Measurements from ENCODE around the gene KLHL41. TPM values are rescaled to one million over a fixed set of nuclear protein-coding genes. Genes with fewer than 3 reads are reported as not detected.

The KLHL41 gene
- total and polyA plus RNA-seq, 2 of the 13 experiments (the other 11 are each of a cell fraction or from before 2014, with no cell fraction given), result 0.07 to 0.31 TPM

GRCh38 chr2:169479257-169480078, 30.0 kb upstream of the KLHL41 start, which contains the start of gene BBS5 (continued):
- peak; percentile 99 for TF ChIP-seq MTERF4 (CRISPR knock-in tag; IDR thresholded peaks at IDR 0.05)
- no peak for TF ChIP-seq ZNF597 (CRISPR knock-in tag; IDR thresholded peaks at IDR 0.05)
- no peak; the same call in 1 of the 2 replicates for TF ChIP-seq ELF3 (CRISPR knock-in tag; IDR thresholded peaks at IDR 0.05)
- TF ChIP-seq, protein P1, sequence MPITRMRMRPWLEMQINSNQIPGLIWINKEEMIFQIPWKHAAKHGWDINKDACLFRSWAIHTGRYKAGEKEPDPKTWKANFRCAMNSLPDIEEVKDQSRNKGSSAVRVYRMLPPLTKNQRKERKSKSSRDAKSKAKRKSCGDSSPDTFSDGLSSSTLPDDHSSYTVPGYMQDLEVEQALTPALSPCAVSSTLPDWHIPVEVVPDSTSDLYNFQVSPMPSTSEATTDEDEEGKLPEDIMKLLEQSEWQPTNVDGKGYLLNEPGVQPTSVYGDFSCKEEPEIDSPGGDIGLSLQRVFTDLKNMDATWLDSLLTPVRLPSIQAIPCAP (CRISPR knock-in tag; IDR thresholded peaks at IDR 0.05; ENCODE audit: low read depth), result no peak
- no peak for TF ChIP-seq HDAC6 (IDR thresholded peaks at IDR 0.05; ENCODE audit: low read depth, low read length)
- TF ChIP-seq HNF4G (IDR thresholded peaks at IDR 0.05; ENCODE audit: borderline replicate concordance, low read depth, low read length), result no peak
- TF ChIP-seq HNF4G (CRISPR knock-in tag; IDR thresholded peaks at IDR 0.05; ENCODE audit: borderline replicate concordance, low read depth), result peak; percentile 74; the same call in 1 of the 2 replicates

DNA sequence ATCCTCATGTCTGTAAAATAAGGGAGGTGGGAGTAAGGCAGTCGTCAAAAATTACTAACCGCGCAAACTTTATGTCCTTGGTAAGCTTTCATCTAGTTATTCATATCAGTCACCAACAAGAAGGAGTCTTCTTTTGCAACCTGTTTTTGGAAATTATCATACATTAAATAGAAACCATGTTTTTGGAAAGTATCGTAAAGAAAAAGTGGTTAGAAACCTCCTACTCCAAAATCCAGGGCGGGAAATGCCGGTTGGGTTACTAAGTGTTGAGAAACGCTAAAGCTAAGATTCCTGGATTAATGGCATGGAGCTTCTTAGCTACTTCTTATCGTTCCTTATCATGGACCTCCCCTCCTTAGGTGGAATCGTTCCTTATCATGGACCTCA, 29.4 kb upstream of the KLHL41 start:
- TSS peak; percentile 51 for BruUV-seq (replicated peaks)
- Histone ChIP-seq H4K20me1 (ENCODE audit: insufficient read depth, low read length) (no peaks in the 10 kb centered on the region), H3K9ac (ENCODE audit: insufficient read depth, low read depth, low read length) (peak overlapping the region; percentile 70), H3K36me3 (replicated peaks in 1 of 2; ENCODE audit: control insufficient read depth in 1 of 2, insufficient read depth in 2 of 2, low read length in 2 of 2) (peaks cover 0 to 5% of the 10 kb centered on the region in 2 experiments; a peak in 1 of 5 replicates), H3K27ac (ENCODE audit: extremely low read length, insufficient read depth, low read length) (no peak overlapping the region), H3K4me3 (replicated peaks in 1 of 3; ENCODE audit: insufficient read depth in 1 of 3, low read depth in 2 of 3, low read length in 3 of 3) (peak overlapping the region; percentile 62 to 85 (median 85)), H2AFZ (ENCODE audit: low read length) (peak overlapping the region; percentile 73), H3K9me3 (ENCODE audit: low read length) (no peaks in the 10 kb centered on the region), H3K79me2 (ENCODE audit: insufficient read depth, low read length) (no peaks in the 10 kb centered on the region), H3K4me1 (ENCODE audit: insufficient read depth, low read length) (peaks cover 61% of the 10 kb centered on the region), H3K27me3 (ENCODE audit: control insufficient read depth in 1 of 2, insufficient read depth in 2 of 2, low read length in 2 of 2) (no peaks in the 10 kb centered on the region; a peak in 1 of 5 replicates), H3K4me2 (ENCODE audit: low read depth, low read length) (peak overlapping the region; percentile 94)
- DNase-seq (ENCODE audit: low spot score) (no peak), FAIRE-seq (no peak), ATAC-seq (no peak)
- in situ Hi-C loops (cut with HindIII; ENCODE audit: extremely low pct_ligation_motif_present, low pct_unique_long_range_greater_than_20kb), result no loop called here
- 70% methylated on average over 9 of the region's 9 CpGs for WGBS (ENCODE audit: low lambda C conversion rate)
- ChIA-PET CTCF (ENCODE audit: low intra/inter-chr PET ratio, low total read pairs) (interaction anchor here (1.3 kb wide), 1 partner anchor 48 kb away, joined by 10 read pairs; no protein-coding TSS in a partner anchor), POLR2A (interaction anchor here (1.3 to 1.8 kb wide), 7 partner anchors 8 to 1235 kb away, joined by 3 to 7 read pairs (median 5); partner anchors contain the start of genes FASTKD1 and SP5)
- intact Hi-C loops (cut with micrococcal nuclease; ENCODE audit: unreplicated experiment), result no loop called here
- TF ChIP-seq PRPF4 (IDR thresholded peaks at IDR 0.05; ENCODE audit: low read depth, low read length, poor library complexity, severe bottlenecking), result peak; percentile 60
- no peak for TF ChIP-seq ZNF468 (CRISPR knock-in tag; IDR thresholded peaks at IDR 0.05)
- no peak for TF ChIP-seq MLLT10 (CRISPR knock-in tag; IDR thresholded peaks at IDR 0.05)
- TF ChIP-seq, protein P2, sequence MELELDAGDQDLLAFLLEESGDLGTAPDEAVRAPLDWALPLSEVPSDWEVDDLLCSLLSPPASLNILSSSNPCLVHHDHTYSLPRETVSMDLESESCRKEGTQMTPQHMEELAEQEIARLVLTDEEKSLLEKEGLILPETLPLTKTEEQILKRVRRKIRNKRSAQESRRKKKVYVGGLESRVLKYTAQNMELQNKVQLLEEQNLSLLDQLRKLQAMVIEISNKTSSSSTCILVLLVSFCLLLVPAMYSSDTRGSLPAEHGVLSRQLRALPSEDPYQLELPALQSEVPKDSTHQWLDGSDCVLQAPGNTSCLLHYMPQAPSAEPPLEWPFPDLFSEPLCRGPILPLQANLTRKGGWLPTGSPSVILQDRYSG (CRISPR knock-in tag; IDR thresholded peaks at IDR 0.05), result no peak
- no peak for TF ChIP-seq ZKSCAN8 (CRISPR knock-in tag; IDR thresholded peaks at IDR 0.05; ENCODE audit: borderline replicate concordance)
- 0 out of 2 replicates have a peak, but pooled peaks have one; percentile 6 for TF ChIP-seq ZBTB37 (CRISPR knock-in tag; IDR thresholded peaks at IDR 0.05)
- TF ChIP-seq GATAD1 (CRISPR knock-in tag; IDR thresholded peaks at IDR 0.05), result no peak
- TF ChIP-seq, protein P3, sequence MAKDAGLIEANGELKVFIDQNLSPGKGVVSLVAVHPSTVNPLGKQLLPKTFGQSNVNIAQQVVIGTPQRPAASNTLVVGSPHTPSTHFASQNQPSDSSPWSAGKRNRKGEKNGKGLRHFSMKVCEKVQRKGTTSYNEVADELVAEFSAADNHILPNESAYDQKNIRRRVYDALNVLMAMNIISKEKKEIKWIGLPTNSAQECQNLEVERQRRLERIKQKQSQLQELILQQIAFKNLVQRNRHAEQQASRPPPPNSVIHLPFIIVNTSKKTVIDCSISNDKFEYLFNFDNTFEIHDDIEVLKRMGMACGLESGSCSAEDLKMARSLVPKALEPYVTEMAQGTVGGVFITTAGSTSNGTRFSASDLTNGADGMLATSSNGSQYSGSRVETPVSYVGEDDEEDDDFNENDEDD (CRISPR knock-in tag; IDR thresholded peaks at IDR 0.05; ENCODE audit: borderline replicate concordance), result no peak

Measured in HepG2 (cell line).